GM19328 (cell line): Measurements from ENCODE around the gene C4B.
"Not testable (repeated sequence)": the region's sequence is repeated elsewhere in the genome, so short reads cannot be mapped to it uniquely, and the experiment has no call there.

Experiments
- ATAC-seq: cut with Tn5 transposase; IDR thresholded peaks from one replicate; pipeline ENCODE4 v1.9.1; 2021; ENCODE audit warnings: mild to moderate bottlenecking, moderate library complexity; ENCODE audit not compliant: unreplicated experiment

The C4B gene

GRCh38 chr6:32014547-32014946 lies at the start of gene C4B:
Gene C4B, plus strand, starts transcription at chr6:32014795. Its CDS starts 51 bp downstream, at chr6:32014846.
- not testable (repeated sequence) for ATAC-seq

GRCh38 chr6:31965700-31966099 lies 48.9 kb upstream of the C4B start:
- ATAC-seq: no peak

DNA sequence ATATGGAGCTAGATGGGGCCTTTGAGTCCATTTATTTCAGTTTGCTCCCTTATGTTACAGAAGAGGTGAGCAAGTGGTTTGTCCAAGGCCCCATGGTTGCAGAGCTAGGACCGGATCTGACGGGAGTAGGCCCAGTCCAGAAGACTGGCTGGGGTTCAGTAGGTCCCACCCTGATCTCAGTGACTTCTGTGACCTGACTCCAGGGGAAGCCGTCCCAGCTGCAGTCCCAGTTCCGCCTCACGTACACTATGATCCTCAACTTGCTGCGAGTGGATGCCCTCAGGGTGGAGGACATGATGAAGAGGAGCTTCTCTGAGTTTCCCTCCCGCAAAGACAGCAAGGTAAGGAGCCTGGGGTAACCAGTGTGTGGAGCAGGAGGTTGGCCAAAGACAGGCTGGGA lies 48.1 kb upstream of the C4B start:
- ATAC-seq: no peak

- no peak for ATAC-seq
Observed at GRCh38 chr6:31966997-31967925, 47.3 kb upstream of the C4B start.

DNA sequence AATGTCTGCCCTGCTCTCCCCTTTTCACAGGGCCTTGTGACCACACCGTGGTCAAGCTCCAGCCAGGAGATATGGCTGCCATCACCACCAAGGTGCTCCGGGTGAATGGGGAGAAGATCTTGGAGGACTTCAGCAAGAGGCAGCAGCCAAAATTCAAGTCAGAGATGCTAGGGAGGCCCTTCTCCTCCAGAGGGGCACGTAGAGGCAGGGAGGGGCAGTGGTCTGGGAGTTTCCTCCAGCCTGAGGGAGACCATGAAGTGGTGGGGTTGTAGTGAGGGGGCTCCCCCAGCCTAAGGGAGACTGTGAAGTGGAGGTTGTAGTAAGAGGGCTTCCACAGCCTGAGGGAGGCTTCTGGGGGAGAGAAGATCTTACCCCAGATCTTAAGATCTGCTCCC lies 46.7 kb upstream of the C4B start:
- no peak for ATAC-seq

GRCh38 chr6:31968326-31968725 lies 46.3 kb upstream of the C4B start:
- ATAC-seq: no peak

- no peak for ATAC-seq
Observed at GRCh38 chr6:31968791-31969711, 45.5 kb upstream of the C4B start.

DNA sequence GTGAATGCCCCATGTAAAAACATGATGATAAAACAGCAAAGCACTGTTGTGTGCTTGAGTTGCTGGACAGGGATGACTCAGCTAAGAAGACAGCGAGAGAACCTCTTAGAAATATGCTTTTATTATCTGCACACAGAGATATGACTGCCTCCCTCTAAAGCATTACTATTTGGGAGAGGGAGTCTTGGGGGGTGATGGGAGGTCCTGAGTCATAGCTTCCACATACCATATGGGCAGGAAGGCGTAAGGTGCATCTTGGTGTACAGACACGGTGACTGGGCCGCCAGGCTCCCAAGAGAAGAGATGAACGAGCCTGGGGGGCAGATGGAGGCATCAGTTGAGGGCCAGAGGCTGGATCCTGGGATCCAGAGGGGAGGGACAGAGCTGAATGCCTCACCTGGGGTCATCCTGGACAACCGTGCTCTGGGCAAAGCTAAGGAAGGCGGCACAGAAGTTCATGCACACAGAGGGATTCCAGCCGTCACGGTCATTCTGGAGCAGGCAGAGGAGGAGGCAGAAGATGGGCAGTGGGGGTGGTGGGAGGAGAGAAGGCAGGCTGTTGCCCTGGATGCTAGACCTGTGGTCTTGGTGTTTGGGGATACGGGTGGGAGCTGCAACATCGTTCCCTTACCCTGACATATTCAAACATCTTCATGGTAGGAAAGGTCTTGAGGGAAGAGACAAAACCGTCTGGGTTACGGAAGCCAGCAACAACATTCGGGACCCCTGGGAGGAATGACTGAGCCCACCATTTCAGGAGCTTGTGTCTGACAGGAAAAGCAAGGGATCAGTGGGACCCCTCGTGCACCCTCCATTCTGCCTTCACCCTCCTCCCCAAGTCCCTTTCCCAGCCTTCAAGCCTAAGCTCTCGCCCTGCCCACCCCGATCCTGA lies 44.6 kb upstream of the C4B start:
- ATAC-seq: no peak

- no peak for ATAC-seq
Observed at GRCh38 chr6:31970604-31971271, 43.9 kb upstream of the C4B start.

- ATAC-seq: no peak
Observed at GRCh38 chr6:31971279-31971992, 43.2 kb upstream of the C4B start.

DNA sequence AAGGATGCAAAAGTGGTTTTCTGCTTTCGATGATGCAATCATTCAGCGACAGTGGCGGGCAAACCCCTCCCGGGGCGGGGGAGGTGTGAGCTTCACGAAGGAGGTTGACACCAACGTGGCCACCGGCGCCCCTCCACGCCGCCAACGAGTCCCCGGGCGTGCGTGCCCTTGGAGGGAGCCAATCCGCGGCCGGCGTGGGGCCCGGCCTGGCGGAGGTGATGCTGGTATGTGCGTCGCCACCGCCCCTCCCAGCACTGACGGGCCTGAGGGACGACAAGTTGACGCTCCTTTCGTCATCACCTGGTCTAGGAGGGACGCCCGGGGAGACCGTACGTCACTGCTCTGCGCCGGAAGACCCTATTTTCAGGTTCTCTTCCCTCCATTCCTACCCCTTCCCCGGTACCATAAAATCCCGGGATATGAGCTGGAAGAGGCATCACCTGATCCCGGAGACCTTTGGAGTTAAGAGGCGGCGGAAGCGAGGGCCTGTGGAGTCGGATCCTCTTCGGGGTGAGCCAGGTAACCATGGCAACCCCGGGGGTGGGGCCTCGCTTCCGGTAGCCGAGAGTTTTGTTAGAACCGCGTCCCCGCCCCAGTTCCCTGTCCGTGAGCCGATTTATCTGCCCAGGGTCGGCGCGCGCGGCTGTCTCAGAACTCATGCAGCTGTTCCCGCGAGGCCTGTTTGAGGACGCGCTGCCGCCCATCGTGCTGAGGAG lies 42.4 kb upstream of the C4B start, which contains the start of gene DXO:
Gene DXO (minus strand): TSS at position 146 of the 716 bp plus-strand sequence. CDS start 463 bp downstream, outside the sequence.
- peak; percentile 93 for ATAC-seq

GRCh38 chr6:31972709-31973350 lies 41.8 kb upstream of the C4B start:
- ATAC-seq: no peak

- ATAC-seq: not testable (repeated sequence)
Observed at GRCh38 chr6:31976065-31976464, 38.5 kb upstream of the C4B start.

DNA sequence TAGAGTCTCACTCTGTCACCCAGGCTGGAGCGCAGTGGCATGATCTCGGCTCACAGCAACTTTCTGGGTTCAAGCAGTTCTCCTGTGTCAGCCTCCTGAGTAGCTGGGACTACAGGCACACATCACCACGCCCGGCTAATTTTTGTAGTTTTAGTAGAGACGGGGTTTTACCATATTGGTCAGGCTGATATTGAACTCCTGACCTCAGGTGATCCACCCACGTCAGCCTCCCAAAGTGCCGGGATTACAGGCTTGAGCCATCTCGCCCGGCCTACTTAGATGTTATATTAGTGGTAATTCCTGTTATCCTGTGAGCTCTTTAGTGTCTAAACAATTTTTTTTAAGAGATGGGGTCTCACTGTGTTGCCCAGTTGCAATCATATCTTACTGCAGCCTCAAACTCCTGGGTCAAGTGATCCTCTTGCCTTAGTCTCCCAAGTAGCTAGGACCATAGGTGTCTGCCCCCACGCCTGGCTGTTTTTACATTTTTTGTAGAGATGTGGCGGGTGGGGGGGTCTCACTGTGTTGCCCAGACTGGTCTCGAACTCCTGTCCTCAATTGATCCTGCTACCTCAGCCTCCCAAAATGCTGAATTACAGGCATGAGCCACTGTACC lies 36.7 kb upstream of the C4B start:
- no peak for ATAC-seq

GRCh38 chr6:31978831-31979230 lies 35.8 kb upstream of the C4B start:
- ATAC-seq: no peak

GRCh38 chr6:31979238-31979898 lies 35.2 kb upstream of the C4B start:
- ATAC-seq: no peak

- ATAC-seq: not testable (repeated sequence)
Observed at GRCh38 chr6:31980195-31980876, 34.3 kb upstream of the C4B start.
